ENCODE data around the gene TNFSF10.

TNFSF10 gene

GRCh38 chr3:172557515-172558220, 34.4 kb upstream of the TNFSF10 start:
- no peaks in the 10 kb centered on the region for H3K36me3 ChIP-seq
- H3K4me3 ChIP-seq (ENCODE audit: low read depth, low read length) = no peak overlapping the region
- no peak overlapping the region for H3K27ac ChIP-seq
- no peak for DNase-seq
- TF ChIP-seq CTCF (IDR thresholded peaks at IDR 0.05; ENCODE audit: low read depth, low read length) = no peak
- H3K27me3 ChIP-seq (ENCODE audit: insufficient read depth, low read depth, severe bottlenecking) = no peaks in the 10 kb centered on the region
- no peaks in the 10 kb centered on the region for H3K9me3 ChIP-seq (ENCODE audit: severe bottlenecking)

- TF ChIP-seq CTCF (IDR thresholded peaks at IDR 0.05; ENCODE audit: low read depth, low read length) = no peak
- no peak overlapping the region for H3K4me3 ChIP-seq (ENCODE audit: low read depth, low read length)
- H3K27me3 ChIP-seq (ENCODE audit: insufficient read depth, low read depth, severe bottlenecking) = no peaks in the 10 kb centered on the region
- no peak for DNase-seq
- no peaks in the 10 kb centered on the region for H3K9me3 ChIP-seq (ENCODE audit: severe bottlenecking)
- no peak overlapping the region for H3K27ac ChIP-seq
- H3K36me3 ChIP-seq = no peaks in the 10 kb centered on the region
Observed at GRCh38 chr3:172553526-172554252, 30.5 kb upstream of the TNFSF10 start.

- no peaks in the 10 kb centered on the region for H3K36me3 ChIP-seq
- H3K9me3 ChIP-seq (ENCODE audit: severe bottlenecking) = no peaks in the 10 kb centered on the region
- no peak overlapping the region for H3K4me3 ChIP-seq (ENCODE audit: low read depth, low read length)
- no peak for TF ChIP-seq CTCF (IDR thresholded peaks at IDR 0.05; ENCODE audit: low read depth, low read length)
- H3K27ac ChIP-seq = no peak overlapping the region
- DNase-seq = no peak
- H3K27me3 ChIP-seq (ENCODE audit: insufficient read depth, low read depth, severe bottlenecking) = no peaks in the 10 kb centered on the region
Observed at GRCh38 chr3:172552607-172553006, 29.4 kb upstream of the TNFSF10 start.

GRCh38 chr3:172551874-172552273, 28.6 kb upstream of the TNFSF10 start:
- no peak for DNase-seq
- TF ChIP-seq CTCF (IDR thresholded peaks at IDR 0.05; ENCODE audit: low read depth, low read length) = no peak
- no peak overlapping the region for H3K4me3 ChIP-seq (ENCODE audit: low read depth, low read length)
- H3K36me3 ChIP-seq = no peaks in the 10 kb centered on the region
- H3K27me3 ChIP-seq (ENCODE audit: insufficient read depth, low read depth, severe bottlenecking) = no peaks in the 10 kb centered on the region
- no peaks in the 10 kb centered on the region for H3K9me3 ChIP-seq (ENCODE audit: severe bottlenecking)
- no peak overlapping the region for H3K27ac ChIP-seq

GRCh38 chr3:172550347-172550943, 27.2 kb upstream of the TNFSF10 start:
- H3K27me3 ChIP-seq (ENCODE audit: insufficient read depth, low read depth, severe bottlenecking) = no peaks in the 10 kb centered on the region
- no peaks in the 10 kb centered on the region for H3K9me3 ChIP-seq (ENCODE audit: severe bottlenecking)
- no peak for DNase-seq
- TF ChIP-seq CTCF (IDR thresholded peaks at IDR 0.05; ENCODE audit: low read depth, low read length) = no peak
- no peaks in the 10 kb centered on the region for H3K36me3 ChIP-seq
- H3K27ac ChIP-seq = no peak overlapping the region
- H3K4me3 ChIP-seq (ENCODE audit: low read depth, low read length) = no peak overlapping the region
